ENCODE data around the gene HES2.

DNA sequence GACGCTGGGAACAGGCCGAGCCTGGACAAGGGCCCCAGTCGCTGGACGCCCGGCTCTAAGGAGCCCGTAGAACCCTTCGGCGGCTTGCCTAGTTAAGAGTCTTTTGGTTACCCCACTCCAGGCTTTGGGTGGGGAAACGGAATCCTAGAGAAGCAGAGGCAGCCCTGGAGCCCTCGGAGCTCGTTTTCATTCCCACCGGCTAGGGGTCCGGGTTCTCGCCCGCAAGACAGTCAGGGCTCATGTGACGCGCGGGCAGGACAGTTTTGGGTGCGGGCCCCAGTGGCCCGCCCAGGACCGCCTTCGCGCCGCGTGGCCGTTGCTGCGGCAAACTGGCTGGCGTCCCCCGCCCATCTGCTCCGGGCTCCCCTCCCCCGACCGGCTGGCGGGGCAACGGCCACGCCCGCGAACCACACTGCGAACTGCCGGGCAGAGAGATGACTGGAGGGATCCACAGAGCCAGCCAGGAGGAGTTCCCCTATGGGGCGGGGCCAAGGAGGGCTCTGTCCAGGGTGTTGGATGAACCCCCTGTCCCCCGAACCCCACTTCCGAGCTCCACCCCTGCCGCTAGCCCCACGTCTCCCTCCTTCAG, 829 bp upstream of the HES2 start:
- TF ChIP-seq, protein P1, sequence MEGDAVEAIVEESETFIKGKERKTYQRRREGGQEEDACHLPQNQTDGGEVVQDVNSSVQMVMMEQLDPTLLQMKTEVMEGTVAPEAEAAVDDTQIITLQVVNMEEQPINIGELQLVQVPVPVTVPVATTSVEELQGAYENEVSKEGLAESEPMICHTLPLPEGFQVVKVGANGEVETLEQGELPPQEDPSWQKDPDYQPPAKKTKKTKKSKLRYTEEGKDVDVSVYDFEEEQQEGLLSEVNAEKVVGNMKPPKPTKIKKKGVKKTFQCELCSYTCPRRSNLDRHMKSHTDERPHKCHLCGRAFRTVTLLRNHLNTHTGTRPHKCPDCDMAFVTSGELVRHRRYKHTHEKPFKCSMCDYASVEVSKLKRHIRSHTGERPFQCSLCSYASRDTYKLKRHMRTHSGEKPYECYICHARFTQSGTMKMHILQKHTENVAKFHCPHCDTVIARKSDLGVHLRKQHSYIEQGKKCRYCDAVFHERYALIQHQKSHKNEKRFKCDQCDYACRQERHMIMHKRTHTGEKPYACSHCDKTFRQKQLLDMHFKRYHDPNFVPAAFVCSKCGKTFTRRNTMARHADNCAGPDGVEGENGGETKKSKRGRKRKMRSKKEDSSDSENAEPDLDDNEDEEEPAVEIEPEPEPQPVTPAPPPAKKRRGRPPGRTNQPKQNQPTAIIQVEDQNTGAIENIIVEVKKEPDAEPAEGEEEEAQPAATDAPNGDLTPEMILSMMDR (IDR thresholded peaks at IDR 0.05) = no peak
- TF ChIP-seq SMC3 (IDR thresholded peaks at IDR 0.05) = no peak
- TF ChIP-seq NR3C1 (IDR thresholded peaks at IDR 0.05) = no peak
- TF ChIP-seq EP300 (IDR thresholded peaks at IDR 0.05) = no peak
- TF ChIP-seq, protein P2, sequence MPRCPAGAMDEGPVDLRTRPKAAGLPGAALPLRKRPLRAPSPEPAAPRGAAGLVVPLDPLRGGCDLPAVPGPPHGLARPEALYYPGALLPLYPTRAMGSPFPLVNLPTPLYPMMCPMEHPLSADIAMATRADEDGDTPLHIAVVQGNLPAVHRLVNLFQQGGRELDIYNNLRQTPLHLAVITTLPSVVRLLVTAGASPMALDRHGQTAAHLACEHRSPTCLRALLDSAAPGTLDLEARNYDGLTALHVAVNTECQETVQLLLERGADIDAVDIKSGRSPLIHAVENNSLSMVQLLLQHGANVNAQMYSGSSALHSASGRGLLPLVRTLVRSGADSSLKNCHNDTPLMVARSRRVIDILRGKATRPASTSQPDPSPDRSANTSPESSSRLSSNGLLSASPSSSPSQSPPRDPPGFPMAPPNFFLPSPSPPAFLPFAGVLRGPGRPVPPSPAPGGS (IDR thresholded peaks at IDR 0.05) = no peak
- TF ChIP-seq HOXB13 (CRISPR knock-in tag; IDR thresholded peaks at IDR 0.05; ENCODE audit: low read depth) = no peak
- TF ChIP-seq, protein P3, sequence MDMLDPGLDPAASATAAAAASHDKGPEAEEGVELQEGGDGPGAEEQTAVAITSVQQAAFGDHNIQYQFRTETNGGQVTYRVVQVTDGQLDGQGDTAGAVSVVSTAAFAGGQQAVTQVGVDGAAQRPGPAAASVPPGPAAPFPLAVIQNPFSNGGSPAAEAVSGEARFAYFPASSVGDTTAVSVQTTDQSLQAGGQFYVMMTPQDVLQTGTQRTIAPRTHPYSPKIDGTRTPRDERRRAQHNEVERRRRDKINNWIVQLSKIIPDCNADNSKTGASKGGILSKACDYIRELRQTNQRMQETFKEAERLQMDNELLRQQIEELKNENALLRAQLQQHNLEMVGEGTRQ (IDR thresholded peaks at IDR 0.05) = no peak
- no peak for TF ChIP-seq RAD21 (conservative IDR thresholded peaks at IDR 0.05 in 1 of 2, IDR thresholded peaks at IDR 0.05 in 1 of 2)
- TF ChIP-seq CHD2 (IDR thresholded peaks at IDR 0.05; ENCODE audit: low read length, partially characterized antibody) = no peak
- no peak for TF ChIP-seq POLR2A (IDR thresholded peaks at IDR 0.05; ENCODE audit: low read length)
- no peak for TF ChIP-seq RFX5 (IDR thresholded peaks at IDR 0.05)

Measured in A549 (cell line).